HUES48 (cell line): Measurements from ENCODE around the gene HOXC9.
"Not testable (repeated sequence)": the region's sequence is repeated elsewhere in the genome, so short reads cannot be mapped to it uniquely, and the experiment has no call there.

ENCODE experiments used
- H3K27ac ChIP-seq: one replicate; pipeline ENCODE4 v1.7.0; 2013; ENCODE audit warnings: low read depth, low read length, inconsistent platforms
- H3K27me3 ChIP-seq: 2 replicates; pipeline ENCODE4 v1.6.1; 2013; ENCODE audit warnings: mild to moderate bottlenecking, low read length; ENCODE audit not compliant: control insufficient read depth, insufficient read depth
- H3K36me3 ChIP-seq: 2 replicates; pipeline ENCODE4 v1.6.1; 2013; ENCODE audit warnings: low read length; ENCODE audit not compliant: control insufficient read depth, insufficient read depth
- H3K4me1 ChIP-seq: 2 replicates; pipeline ENCODE4 v1.6.1; 2013; ENCODE audit warnings: mild to moderate bottlenecking, low read length; ENCODE audit not compliant: control insufficient read depth, insufficient read depth
- H3K4me3 ChIP-seq: 2 replicates; pipeline ENCODE4 v1.5.1; 2013; ENCODE audit warnings: mild to moderate bottlenecking, low read depth, low read length
- H3K9ac ChIP-seq: 2 replicates; pipeline ENCODE4 v1.6.1; 2013; ENCODE audit warnings: mild to moderate bottlenecking, low read depth, low read length, moderate library complexity
- H3K9me3 ChIP-seq: 2 replicates; pipeline ENCODE4 v1.6.1; 2013; ENCODE audit warnings: low read length; ENCODE audit not compliant: control insufficient read depth, insufficient read depth

Gene HOXC9

GRCh38 chr12:54041097-54041690, 41.2 kb downstream of the HOXC9 start:
- no peak overlapping the region for H3K4me3 ChIP-seq
- peaks cover 100% of the 10 kb centered on the region for H3K27me3 ChIP-seq
- H3K9me3 ChIP-seq: no peaks in the 10 kb centered on the region
- no peak overlapping the region for H3K9ac ChIP-seq
- no peak overlapping the region for H3K27ac ChIP-seq
- H3K4me1 ChIP-seq: no peaks in the 10 kb centered on the region
- H3K36me3 ChIP-seq: no peaks in the 10 kb centered on the region

GRCh38 chr12:54042033-54042432, 42.1 kb downstream of the HOXC9 start:
- H3K4me3 ChIP-seq, H3K9ac ChIP-seq, H3K36me3 ChIP-seq, H3K9me3 ChIP-seq, H3K4me1 ChIP-seq, H3K27ac ChIP-seq: not testable (repeated sequence)
- peaks cover 100% of the 10 kb centered on the region for H3K27me3 ChIP-seq

- Histone ChIP-seq H3K4me3 (no peak overlapping the region), H3K27ac (no peak overlapping the region)
These were observed 43.3 kb downstream of the HOXC9 start for GRCh38 chr12:54042970-54043853.

GRCh38 chr12:54044425-54045103, 44.6 kb downstream of the HOXC9 start:
- Histone ChIP-seq H3K27ac (no peak overlapping the region), H3K36me3 (no peaks in the 10 kb centered on the region), H3K27me3 (peaks cover 100% of the 10 kb centered on the region), H3K4me1 (no peaks in the 10 kb centered on the region; the same call in 1 of the 2 replicates), H3K4me3 (no peak overlapping the region), H3K9ac (no peak overlapping the region), H3K9me3 (no peaks in the 10 kb centered on the region)

More at GRCh38 chr12:54042970-54043853, 43.3 kb downstream of the HOXC9 start:
- no peaks in the 10 kb centered on the region for H3K9me3 ChIP-seq
- H3K27me3 ChIP-seq: peaks cover 100% of the 10 kb centered on the region
- no peaks in the 10 kb centered on the region; the same call in 1 of the 2 replicates for H3K4me1 ChIP-seq
- H3K9ac ChIP-seq: no peak overlapping the region
- H3K36me3 ChIP-seq: no peaks in the 10 kb centered on the region

- Histone ChIP-seq H3K4me1 (peaks cover 6% of the 10 kb centered on the region; the same call in 1 of the 2 replicates), H3K27me3 (peaks cover 100% of the 10 kb centered on the region), H3K9me3 (no peaks in the 10 kb centered on the region), H3K36me3 (no peaks in the 10 kb centered on the region), H3K4me3 (no peak overlapping the region), H3K27ac (no peak overlapping the region), H3K9ac (no peak overlapping the region)
These were observed 45.4 kb downstream of the HOXC9 start for GRCh38 chr12:54045401-54045800.

GRCh38 chr12:54045868-54046521, 46.0 kb downstream of the HOXC9 start:
- no peak overlapping the region for H3K9ac ChIP-seq
- peaks cover 100% of the 10 kb centered on the region for H3K27me3 ChIP-seq

GRCh38 chr12:54046809-54047159, 46.8 kb downstream of the HOXC9 start:
- Histone ChIP-seq H3K27me3 (peaks cover 100% of the 10 kb centered on the region), H3K9ac (no peak overlapping the region), H3K4me1 (peaks cover 13% of the 10 kb centered on the region; the same call in 1 of the 2 replicates), H3K27ac (no peak overlapping the region), H3K4me3 (no peak overlapping the region), H3K36me3 (no peaks in the 10 kb centered on the region), H3K9me3 (no peaks in the 10 kb centered on the region)

More at GRCh38 chr12:54045868-54046521, 46.0 kb downstream of the HOXC9 start:
- Histone ChIP-seq H3K36me3 (no peaks in the 10 kb centered on the region), H3K9me3 (no peaks in the 10 kb centered on the region), H3K4me3 (no peak overlapping the region), H3K4me1 (peaks cover 7% of the 10 kb centered on the region; the same call in 1 of the 2 replicates), H3K27ac (no peak overlapping the region)

- Histone ChIP-seq H3K27ac (no peak overlapping the region), H3K9ac (no peak overlapping the region), H3K4me3 (no peak overlapping the region), H3K9me3 (no peaks in the 10 kb centered on the region), H3K27me3 (peaks cover 100% of the 10 kb centered on the region), H3K4me1 (peaks cover 13% of the 10 kb centered on the region; the same call in 1 of the 2 replicates), H3K36me3 (no peaks in the 10 kb centered on the region)
These were observed 47.4 kb downstream of the HOXC9 start for GRCh38 chr12:54047160-54047963.

- Histone ChIP-seq H3K9ac (no peak overlapping the region), H3K9me3 (no peaks in the 10 kb centered on the region), H3K4me1 (peaks cover 13% of the 10 kb centered on the region; the same call in 1 of the 2 replicates), H3K36me3 (no peaks in the 10 kb centered on the region), H3K27ac (no peak overlapping the region), H3K4me3 (no peak overlapping the region), H3K27me3 (peaks cover 100% of the 10 kb centered on the region)
These were observed 48.0 kb downstream of the HOXC9 start for GRCh38 chr12:54047964-54048303.

GRCh38 chr12:54048406-54049093, 48.6 kb downstream of the HOXC9 start:
- no peaks in the 10 kb centered on the region for H3K36me3 ChIP-seq
- H3K9ac ChIP-seq: no peak overlapping the region
- H3K4me1 ChIP-seq: peaks cover 17% of the 10 kb centered on the region; the same call in 1 of the 2 replicates
- no peak overlapping the region for H3K27ac ChIP-seq
- H3K27me3 ChIP-seq: peaks cover 100% of the 10 kb centered on the region
- H3K4me3 ChIP-seq: no peak overlapping the region
- no peaks in the 10 kb centered on the region for H3K9me3 ChIP-seq
